ENCODE measurements around the gene MYO3A.

Gene MYO3A

GRCh38 chr10:25933653-25934608, at the start of gene MYO3A:
MYO3A (plus strand) TSS chr10:25934229; CDS start chr10:25952111, 17,882 bp downstream.
- DNase-seq (ENCODE audit: low spot score) = no peak

- no peak for DNase-seq (ENCODE audit: low spot score)
Measured at GRCh38 chr10:25888627-25889026, 45.4 kb upstream of the MYO3A start.

- no peak for DNase-seq (ENCODE audit: low spot score)
Measured at GRCh38 chr10:25890995-25891394, 43.0 kb upstream of the MYO3A start.

GRCh38 chr10:25895856-25896255, 38.2 kb upstream of the MYO3A start:
- DNase-seq (ENCODE audit: low spot score) = no peak

- no peak for DNase-seq (ENCODE audit: low spot score)
Measured at GRCh38 chr10:25896421-25896820, 37.6 kb upstream of the MYO3A start.

GRCh38 chr10:25899304-25899703, 34.7 kb upstream of the MYO3A start:
- DNase-seq (ENCODE audit: low spot score) = no peak

GRCh38 chr10:25901199-25901598, 32.8 kb upstream of the MYO3A start:
- DNase-seq (ENCODE audit: low spot score) = no peak

GRCh38 chr10:25902002-25902401, 32.0 kb upstream of the MYO3A start:
- DNase-seq (ENCODE audit: low spot score) = no peak

GRCh38 chr10:25907261-25907660, 26.8 kb upstream of the MYO3A start:
- DNase-seq (ENCODE audit: low spot score) = no peak

GRCh38 chr10:25912866-25913265, 21.2 kb upstream of the MYO3A start:
- no peak for DNase-seq (ENCODE audit: low spot score)

GRCh38 chr10:25914776-25915175, 19.3 kb upstream of the MYO3A start:
- DNase-seq (ENCODE audit: low spot score) = no peak

GRCh38 chr10:25934621-25935139, 651 bp downstream of the MYO3A start:
- DNase-seq (ENCODE audit: low spot score) = no peak

- no peak for DNase-seq (ENCODE audit: low spot score)
Measured at GRCh38 chr10:25938405-25938804, 4.4 kb downstream of the MYO3A start.

GRCh38 chr10:25944771-25945170, 10.7 kb downstream of the MYO3A start:
- DNase-seq (ENCODE audit: low spot score) = no peak

- no peak for DNase-seq (ENCODE audit: low spot score)
Measured at GRCh38 chr10:25952857-25953256, 18.8 kb downstream of the MYO3A start.

- no peak for DNase-seq (ENCODE audit: low spot score)
Measured at GRCh38 chr10:25954851-25955250, 20.8 kb downstream of the MYO3A start.

- no peak for DNase-seq (ENCODE audit: low spot score)
Measured at GRCh38 chr10:25959540-25960232, 25.7 kb downstream of the MYO3A start.

GRCh38 chr10:25965584-25965983, 31.6 kb downstream of the MYO3A start:
- no peak for DNase-seq (ENCODE audit: low spot score)

GRCh38 chr10:25966844-25967243, 32.8 kb downstream of the MYO3A start:
- DNase-seq (ENCODE audit: low spot score) = no peak

GRCh38 chr10:25972631-25973030, 38.6 kb downstream of the MYO3A start:
- no peak for DNase-seq (ENCODE audit: low spot score)

- DNase-seq (ENCODE audit: low spot score) = no peak
Measured at GRCh38 chr10:25974897-25975459, 40.9 kb downstream of the MYO3A start.

GRCh38 chr10:25978771-25979170, 44.7 kb downstream of the MYO3A start:
- no peak for DNase-seq (ENCODE audit: low spot score)

GRCh38 chr10:25982107-25982506, 48.1 kb downstream of the MYO3A start:
- DNase-seq (ENCODE audit: low spot score) = no peak
